Measurements from ENCODE around the gene TRANK1. TPM values are rescaled to one million over a fixed set of nuclear protein-coding genes. Genes with fewer than 3 reads are reported as not detected.

Gene TRANK1
- total and polyA plus RNA-seq, 12 donors: 5.0 to 28.0 (median 14.0) TPM

DNA sequence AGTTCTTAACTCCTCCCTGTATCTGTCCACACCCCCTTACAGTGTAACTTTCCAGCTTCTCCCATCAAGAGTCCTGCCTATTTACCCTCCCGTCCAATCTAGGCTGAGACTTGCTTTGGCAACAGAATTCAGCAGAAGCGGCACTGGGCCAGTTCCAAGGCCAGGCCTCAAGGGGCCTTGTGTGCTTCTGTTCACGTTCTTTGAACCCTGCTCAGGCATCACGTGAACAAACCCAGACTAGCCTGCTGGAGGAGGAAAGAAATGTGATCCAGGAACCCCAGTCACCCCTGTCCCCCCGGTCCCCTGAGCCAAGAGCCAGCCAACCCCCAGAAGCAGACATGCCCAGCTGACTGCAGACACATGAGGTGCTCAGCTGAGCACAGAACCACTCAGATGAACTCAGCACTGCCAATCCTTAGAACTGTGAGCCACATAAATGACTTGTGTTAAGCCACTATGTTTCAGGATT lies 104.4 kb downstream of the TRANK1 start:
- no peaks in the 10 kb centered on the region for H3K27me3 ChIP-seq
- peaks cover 0 to 23% of the 10 kb centered on the region in 2 donors for H3K36me3 ChIP-seq (replicated peaks in 1 of 2)
- no peak overlapping the region for H3K27ac ChIP-seq
- intact Hi-C loops (cut with DNase I): no loop called here
- 86 to 96% (median 91%) methylated on average over 5 of the region's 5 CpGs for WGBS, 4 donors
- no peak for DNase-seq
- H3K9me3 ChIP-seq (replicated peaks in 1 of 3): no peaks in the 10 kb centered on the region
- TF ChIP-seq, protein P1, sequence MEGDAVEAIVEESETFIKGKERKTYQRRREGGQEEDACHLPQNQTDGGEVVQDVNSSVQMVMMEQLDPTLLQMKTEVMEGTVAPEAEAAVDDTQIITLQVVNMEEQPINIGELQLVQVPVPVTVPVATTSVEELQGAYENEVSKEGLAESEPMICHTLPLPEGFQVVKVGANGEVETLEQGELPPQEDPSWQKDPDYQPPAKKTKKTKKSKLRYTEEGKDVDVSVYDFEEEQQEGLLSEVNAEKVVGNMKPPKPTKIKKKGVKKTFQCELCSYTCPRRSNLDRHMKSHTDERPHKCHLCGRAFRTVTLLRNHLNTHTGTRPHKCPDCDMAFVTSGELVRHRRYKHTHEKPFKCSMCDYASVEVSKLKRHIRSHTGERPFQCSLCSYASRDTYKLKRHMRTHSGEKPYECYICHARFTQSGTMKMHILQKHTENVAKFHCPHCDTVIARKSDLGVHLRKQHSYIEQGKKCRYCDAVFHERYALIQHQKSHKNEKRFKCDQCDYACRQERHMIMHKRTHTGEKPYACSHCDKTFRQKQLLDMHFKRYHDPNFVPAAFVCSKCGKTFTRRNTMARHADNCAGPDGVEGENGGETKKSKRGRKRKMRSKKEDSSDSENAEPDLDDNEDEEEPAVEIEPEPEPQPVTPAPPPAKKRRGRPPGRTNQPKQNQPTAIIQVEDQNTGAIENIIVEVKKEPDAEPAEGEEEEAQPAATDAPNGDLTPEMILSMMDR (IDR thresholded peaks at IDR 0.05): no peak
- no peak for TF ChIP-seq POLR2A (IDR thresholded peaks at IDR 0.05)
- no peaks in the 10 kb centered on the region for H3K4me1 ChIP-seq (replicated peaks in 1 of 2)
- no peak overlapping the region for H3K4me3 ChIP-seq

DNA sequence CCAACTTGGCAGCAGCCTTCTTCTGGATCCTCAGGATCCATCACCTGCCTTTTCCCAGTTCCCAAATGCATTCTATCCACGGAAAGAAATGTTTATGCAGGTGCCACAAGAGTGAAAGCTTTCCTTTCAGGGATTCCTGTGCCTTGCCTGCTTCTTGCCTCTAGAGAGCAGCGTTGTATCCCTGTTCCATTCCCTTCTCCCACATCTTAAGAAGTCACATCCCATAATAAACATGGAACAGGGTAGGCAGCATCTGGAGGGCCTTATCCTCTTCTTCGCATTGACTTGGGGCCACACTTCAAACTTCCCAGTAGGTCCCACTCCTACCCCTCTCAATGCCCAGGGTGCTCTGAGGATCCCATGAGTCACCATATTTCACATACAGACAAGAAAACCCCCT lies 107.8 kb downstream of the TRANK1 start:
- 77 to 87% (median 81%) methylated on average over 3 of the region's 3 CpGs for WGBS, 4 donors
- intact Hi-C loops (cut with DNase I): no loop called here

DNA sequence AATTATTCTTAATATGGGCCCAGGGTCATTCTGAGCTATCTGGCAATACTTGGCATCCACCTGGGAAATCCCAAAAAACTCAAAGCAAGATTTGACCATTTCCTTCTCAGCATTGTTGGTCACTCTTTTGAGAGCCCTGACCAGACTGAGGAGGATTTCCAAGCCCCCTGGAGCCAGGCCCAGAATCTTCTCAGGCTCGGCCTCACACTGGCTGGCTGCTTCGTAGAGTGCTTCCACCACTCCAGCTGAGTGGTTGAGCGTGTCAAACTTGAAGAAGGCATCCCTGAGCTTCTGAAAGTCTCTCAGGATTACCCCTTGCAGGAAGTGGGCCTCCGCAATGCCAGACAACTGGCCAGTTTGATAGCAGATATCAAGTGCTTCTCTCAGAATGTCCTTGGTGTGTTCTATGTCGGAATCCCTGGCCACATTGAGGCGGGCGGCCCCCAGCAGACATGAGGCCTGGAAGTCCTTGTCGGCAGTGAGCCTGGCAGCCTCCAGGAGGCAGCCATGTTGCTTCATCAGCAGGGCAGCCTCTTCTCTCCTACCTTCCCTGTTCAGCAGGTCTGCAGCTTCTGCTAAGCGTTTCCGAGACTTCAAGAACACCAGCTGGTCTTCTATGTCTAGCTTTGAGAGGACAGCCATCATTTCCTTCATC lies 111.6 kb downstream of the TRANK1 start:
- H3K4me1 ChIP-seq (replicated peaks in 1 of 2): no peaks in the 10 kb centered on the region
- no peaks in the 10 kb centered on the region for H3K27me3 ChIP-seq
- intact Hi-C loops (cut with DNase I): no loop called here
- no peaks in the 10 kb centered on the region for H3K9me3 ChIP-seq (replicated peaks in 1 of 3)
- DNase-seq: no peak
- no peak overlapping the region for H3K27ac ChIP-seq
- TF ChIP-seq, protein P1 (IDR thresholded peaks at IDR 0.05): no peak
- no peak for TF ChIP-seq POLR2A (IDR thresholded peaks at IDR 0.05)
- no peak overlapping the region for H3K4me3 ChIP-seq
- peaks cover 0 to 31% of the 10 kb centered on the region in 2 donors for H3K36me3 ChIP-seq (replicated peaks in 1 of 2)
- 95 to 98% (median 95%) methylated on average over 6 to 10 of the region's 10 CpGs for WGBS, 4 donors

More for the DNA sequence above, 107.8 kb downstream of the TRANK1 start:
- H3K4me1 ChIP-seq (replicated peaks in 1 of 2): no peaks in the 10 kb centered on the region
- no peak for DNase-seq
- no peaks in the 10 kb centered on the region for H3K27me3 ChIP-seq
- no peaks in the 10 kb centered on the region for H3K9me3 ChIP-seq (replicated peaks in 1 of 3)
- no peak overlapping the region for H3K27ac ChIP-seq
- no peak for TF ChIP-seq POLR2A (IDR thresholded peaks at IDR 0.05)
- TF ChIP-seq, protein P1 (IDR thresholded peaks at IDR 0.05): peak in 1 of 6 experiments; percentile 6
- H3K36me3 ChIP-seq (replicated peaks in 1 of 2): peaks cover 0 to 33% of the 10 kb centered on the region in 2 donors
- no peak overlapping the region for H3K4me3 ChIP-seq

DNA sequence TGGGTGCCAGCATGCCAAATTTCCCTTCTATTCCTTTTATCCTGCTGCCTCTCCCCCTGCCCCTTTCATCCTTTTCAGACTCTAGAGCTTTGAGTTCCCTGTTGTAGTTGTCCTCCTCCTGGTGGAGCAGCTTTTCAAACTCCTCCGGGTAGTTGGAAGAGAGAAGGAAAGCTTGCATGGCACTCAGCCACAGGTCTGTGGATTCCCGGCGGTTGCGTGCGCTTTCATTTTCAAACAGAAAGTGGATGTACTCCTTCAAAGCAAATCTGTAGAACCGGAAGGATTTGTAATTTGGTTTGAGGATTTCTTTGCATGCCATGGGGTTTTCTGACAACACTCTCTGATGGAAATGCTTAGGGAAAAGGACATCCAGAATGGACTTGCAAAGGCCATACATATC lies 112.4 kb downstream of the TRANK1 start:
- Histone ChIP-seq H3K4me3 (no peak overlapping the region), H3K27me3 (no peaks in the 10 kb centered on the region), H3K9me3 (replicated peaks in 1 of 3) (no peaks in the 10 kb centered on the region), H3K27ac (no peak overlapping the region), H3K36me3 (replicated peaks in 1 of 2) (peaks cover 0 to 35% of the 10 kb centered on the region in 2 donors), H3K4me1 (replicated peaks in 1 of 2) (no peaks in the 10 kb centered on the region)
- TF ChIP-seq, protein P1 (IDR thresholded peaks at IDR 0.05): no peak
- TF ChIP-seq POLR2A (IDR thresholded peaks at IDR 0.05): no peak
- intact Hi-C loops (cut with DNase I): no loop called here
- WGBS, 4 donors: 93 to 97% (median 95%) methylated on average over 6 of the region's 6 CpGs
- DNase-seq: no peak

Data from adrenal gland (tissue), 12 donors.